HepG2 (cell line): ENCODE results near the gene SPTA1. TPM values are rescaled to one million over a fixed set of nuclear protein-coding genes. Genes with fewer than 3 reads are reported as not detected.

Source experiments
- ATAC-seq: fragments of 200-7000 bp; cut with Tn5 transposase; 3 replicates; pipeline ENCODE4 v1.9.1; 2020; ENCODE audit warnings: mild to moderate bottlenecking, moderate library complexity
- BruUV-seq: library from RNA; stranded (reverse); fragments of 400-500 nt; replicated peaks from 2 replicates; lab custom pipeline; 2021; lab: Mats Ljungman, UMichigan
- CTCF ChIA-PET: fragments of 300-600 bp; formaldehyde crosslinking; extraction: SDS; loops from one replicate; lab custom pipeline; 2021; ENCODE audit warnings: low total read pairs, inconsistent platforms, low intra/inter-chr PET ratio; lab: Yijun Ruan, JAX
- POLR2A ChIA-PET: fragments of 350-600 bp; sonication (Branson Sonifier 250); formaldehyde crosslinking; loops from one replicate; lab custom pipeline; 2020; ENCODE audit warnings: antibody characterized with exemption, inconsistent platforms; lab: Yijun Ruan, JAX
- DNase-seq: peaks from one replicate; pipeline ENCODE4 v3.0.0-alpha.2; 2015; ENCODE audit warnings: low spot score
- FAIRE-seq: peaks from 3 replicates; lab custom pipeline; 2011; peaks lifted over from hg19 to GRCh38; lab: Jason Lieb, UNC
- H2AFZ ChIP-seq: one replicate; pipeline ENCODE4 v1.6.1; 2011; ENCODE audit warnings: low read length, inconsistent platforms
- H3K27ac ChIP-seq: fragments of 300-600 bp; 3 replicates; pipeline ENCODE4 v1.8.0; 2011; ENCODE audit warnings: mixed run types, mild to moderate bottlenecking, mixed read lengths, low read length, inconsistent platforms; ENCODE audit not compliant: insufficient read depth; ENCODE audit errors: extremely low read length
- H3K27me3 ChIP-seq, 2 experiments: fragments of 200-600 bp in 1 of 2; 2 replicates in 1 of 2; 3 replicates in 1 of 2; pipeline versions ENCODE4 v1.6.0 to v1.8.0; 2011; ENCODE audit warnings: low read length in 2 of 2, mild to moderate bottlenecking in 2 of 2, moderate library complexity in 2 of 2, inconsistent platforms in 1 of 2; ENCODE audit not compliant: insufficient read depth in 2 of 2, control insufficient read depth in 1 of 2
- H3K36me3 ChIP-seq, 2 experiments: fragments of 200-600 bp in 1 of 2; replicated peaks in 1 of 2; 2 replicates in 1 of 2; 3 replicates in 1 of 2; pipeline versions ENCODE4 v1.5.1 to v1.8.0; 2011; ENCODE audit warnings: low read length in 2 of 2, inconsistent platforms in 1 of 2; ENCODE audit not compliant: insufficient read depth in 2 of 2, control insufficient read depth in 1 of 2
- H3K4me1 ChIP-seq: 2 replicates; pipeline ENCODE4 v1.5.1; 2012; ENCODE audit warnings: low read length, inconsistent platforms; ENCODE audit not compliant: insufficient read depth
- H3K4me2 ChIP-seq: 2 replicates; pipeline ENCODE4 v1.6.0; 2011; ENCODE audit warnings: low read depth, low read length, inconsistent platforms
- H3K4me3 ChIP-seq, 3 experiments: fragments of 200-600 bp in 1 of 3; sonication (generic), shearing (Covaris generic) in 1 of 3; replicated peaks in 1 of 3; 2 replicates each; pipeline ENCODE4 v1.5.1; 2011 to 2016; ENCODE audit warnings: low read length in 3 of 3, inconsistent platforms in 2 of 3, low read depth in 2 of 3, mild to moderate bottlenecking in 2 of 3, control low read depth in 1 of 3, mixed read lengths in 1 of 3; ENCODE audit not compliant: insufficient read depth in 1 of 3
- H3K79me2 ChIP-seq: one replicate; pipeline ENCODE4 v1.6.1; 2011; ENCODE audit warnings: low read length, inconsistent platforms; ENCODE audit not compliant: insufficient read depth
- H3K9ac ChIP-seq: 2 replicates; pipeline ENCODE4 v1.6.0; 2011; ENCODE audit warnings: mild to moderate bottlenecking, low read depth, low read length, inconsistent platforms; ENCODE audit not compliant: insufficient read depth
- H3K9me3 ChIP-seq: 2 replicates; pipeline ENCODE4 v1.5.1; 2012; ENCODE audit warnings: mild to moderate bottlenecking, low read length
- H4K20me1 ChIP-seq: 2 replicates; pipeline ENCODE4 v1.6.0; 2011; ENCODE audit warnings: inconsistent platforms, mild to moderate bottlenecking, low read length, moderate library complexity; ENCODE audit not compliant: insufficient read depth
- MAF1 ChIP-seq: sonication (generic); formaldehyde crosslinking; IDR thresholded peaks from 2 replicates; pipeline ENCODE4 v1.5.0; 2020; ENCODE audit warnings: missing genetic modification reagents, borderline replicate concordance
- TFE3 ChIP-seq: IDR thresholded peaks from 2 replicates; pipeline ENCODE4 v1.6.1; 2016
- WGBS: methylation state at CpG from one replicate; pipeline ENCODE4 v1.1.6; 2017; ENCODE audit warnings: low lambda C conversion rate; 5-methylcytosine and 5-hydroxymethylcytosine counted together
- in situ Hi-C: cut with HindIII; loops from 2 replicates; pipeline ENCODE4 v1.10.0; 2017; ENCODE audit warnings: low pct_unique_long_range_greater_than_20kb; ENCODE audit not compliant: extremely low pct_ligation_motif_present
- intact Hi-C: fragments of 100-400 bp; cut with micrococcal nuclease; formaldehyde crosslinking; loops from one replicate; pipeline ENCODE4 v1.10.0; 2022; ENCODE audit not compliant: unreplicated experiment
- polyA plus RNA-seq, 8 experiments: library from polyadenylated mRNA; depleted of rRNA in 3 of 8; stranded (reverse) in 7 of 8; unstranded in 1 of 8; fragments of >200 nt; fragmentation: Illumina TruSeq in 4 of 8; extraction: Trizol in 4 of 8; gene quantifications; 2 replicates each; pipeline versions ENCODE4 v1.2.1 to v1.2.3, GENCODE V29; 2011 to 2016; ENCODE audit warnings: low read depth in 4 of 8, missing spikeins in 1 of 8, mixed read lengths in 1 of 8; ENCODE audit not compliant: insufficient read depth in 1 of 8
- total RNA-seq, 5 experiments: library from RNA; depleted of rRNA; stranded (reverse); fragments of >200 nt; fragmentation: Illumina TruSeq; extraction: Trizol; gene quantifications; 2 replicates each; pipeline ENCODE4 v1.2.3, GENCODE V29; 2016; ENCODE audit warnings: low read depth in 1 of 5
- TF ChIP-seq, protein P1 (sequence below): sonication (generic); formaldehyde crosslinking; IDR thresholded peaks from 2 replicates; pipeline ENCODE4 v1.8.0; 2022; ENCODE audit warnings: low read depth, missing genetic modification reagents
- TF ChIP-seq, protein P2 (sequence below): IDR thresholded peaks from 2 replicates; pipeline ENCODE4 v1.6.1; 2012; ENCODE audit warnings: low read length, improper control_type of control experiment

The SPTA1 gene
- total and polyA plus RNA-seq, 2 of the 13 experiments (the other 11 are each of a cell fraction or from before 2014, with no cell fraction given), result not detected

DNA sequence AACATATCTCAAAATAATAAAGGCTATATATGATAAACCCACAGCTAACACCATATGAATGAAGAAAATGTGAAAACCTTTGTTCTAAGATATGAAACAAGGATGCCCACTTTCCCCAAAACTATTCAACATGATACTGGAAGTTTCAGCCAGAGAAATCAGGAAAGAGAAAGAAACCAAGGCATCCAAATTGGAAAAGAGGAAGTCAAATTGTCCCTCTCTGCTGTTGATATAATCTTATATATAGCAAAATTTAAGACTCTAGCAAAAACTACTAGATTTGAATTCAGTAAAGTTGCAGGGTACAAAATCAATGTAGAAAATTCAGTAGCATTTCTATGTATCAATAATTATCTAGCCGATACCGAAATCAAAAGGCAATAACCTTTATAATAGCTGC is 85.8 kb downstream of the SPTA1 start:
- Histone ChIP-seq H3K27ac (no peak overlapping the region), H3K4me2 (no peak overlapping the region), H2AFZ (no peak overlapping the region), H3K27me3 (no peaks in the 10 kb centered on the region), H3K9ac (no peak overlapping the region), H3K4me1 (no peaks in the 10 kb centered on the region), H3K4me3 (no peak overlapping the region), H3K79me2 (no peaks in the 10 kb centered on the region), H4K20me1 (no peaks in the 10 kb centered on the region), H3K9me3 (peaks cover 78% of the 10 kb centered on the region), H3K36me3 (no peaks in the 10 kb centered on the region)
- FAIRE-seq (no peak), ATAC-seq (no peak), DNase-seq (no peak)
- no TSS peak for BruUV-seq
- ChIA-PET CTCF (no interaction called here), POLR2A (no interaction called here)
- WGBS, result 0% methylated on average over 2 of the region's 2 CpGs
- TF ChIP-seq, protein P1, sequence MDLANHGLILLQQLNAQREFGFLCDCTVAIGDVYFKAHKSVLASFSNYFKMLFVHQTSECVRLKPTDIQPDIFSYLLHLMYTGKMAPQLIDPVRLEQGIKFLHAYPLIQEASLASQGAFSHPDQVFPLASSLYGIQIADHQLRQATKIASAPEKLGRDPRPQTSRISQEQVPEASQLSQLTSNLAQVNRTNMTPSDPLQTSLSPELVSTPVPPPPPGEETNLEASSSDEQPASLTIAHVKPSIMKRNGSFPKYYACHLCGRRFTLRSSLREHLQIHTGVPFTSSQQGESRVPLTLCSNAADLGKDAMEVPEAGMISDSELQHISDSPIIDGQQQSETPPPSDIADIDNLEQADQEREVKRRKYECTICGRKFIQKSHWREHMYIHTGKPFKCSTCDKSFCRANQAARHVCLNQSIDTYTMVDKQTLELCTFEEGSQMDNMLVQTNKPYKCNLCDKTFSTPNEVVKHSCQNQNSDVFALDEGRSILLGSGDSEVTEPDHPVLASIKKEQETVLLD, result no peak
- TF ChIP-seq, protein P2, sequence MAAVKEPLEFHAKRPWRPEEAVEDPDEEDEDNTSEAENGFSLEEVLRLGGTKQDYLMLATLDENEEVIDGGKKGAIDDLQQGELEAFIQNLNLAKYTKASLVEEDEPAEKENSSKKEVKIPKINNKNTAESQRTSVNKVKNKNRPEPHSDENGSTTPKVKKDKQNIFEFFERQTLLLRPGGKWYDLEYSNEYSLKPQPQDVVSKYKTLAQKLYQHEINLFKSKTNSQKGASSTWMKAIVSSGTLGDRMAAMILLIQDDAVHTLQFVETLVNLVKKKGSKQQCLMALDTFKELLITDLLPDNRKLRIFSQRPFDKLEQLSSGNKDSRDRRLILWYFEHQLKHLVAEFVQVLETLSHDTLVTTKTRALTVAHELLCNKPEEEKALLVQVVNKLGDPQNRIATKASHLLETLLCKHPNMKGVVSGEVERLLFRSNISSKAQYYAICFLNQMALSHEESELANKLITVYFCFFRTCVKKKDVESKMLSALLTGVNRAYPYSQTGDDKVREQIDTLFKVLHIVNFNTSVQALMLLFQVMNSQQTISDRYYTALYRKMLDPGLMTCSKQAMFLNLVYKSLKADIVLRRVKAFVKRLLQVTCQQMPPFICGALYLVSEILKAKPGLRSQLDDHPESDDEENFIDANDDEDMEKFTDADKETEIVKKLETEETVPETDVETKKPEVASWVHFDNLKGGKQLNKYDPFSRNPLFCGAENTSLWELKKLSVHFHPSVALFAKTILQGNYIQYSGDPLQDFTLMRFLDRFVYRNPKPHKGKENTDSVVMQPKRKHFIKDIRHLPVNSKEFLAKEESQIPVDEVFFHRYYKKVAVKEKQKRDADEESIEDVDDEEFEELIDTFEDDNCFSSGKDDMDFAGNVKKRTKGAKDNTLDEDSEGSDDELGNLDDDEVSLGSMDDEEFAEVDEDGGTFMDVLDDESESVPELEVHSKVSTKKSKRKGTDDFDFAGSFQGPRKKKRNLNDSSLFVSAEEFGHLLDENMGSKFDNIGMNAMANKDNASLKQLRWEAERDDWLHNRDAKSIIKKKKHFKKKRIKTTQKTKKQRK, result no peak
- TF ChIP-seq TFE3 (CRISPR knock-in tag) (no peak), MAF1 (no peak)
- in situ Hi-C loops, result no loop called here
- intact Hi-C loops, result no loop called here
